Stomach (tissue), 4 donors: ENCODE data around the gene PPARGC1A.

Experiments
- POLR2A ChIP-seq, 4 donors: fragments of 450-650 bp; IDR thresholded peaks; one replicate each; pipeline ENCODE4 v1.6.1; 2016; ENCODE audit warnings: antibody characterized with exemption in 4 of 4, control low read depth in 2 of 4, mild to moderate bottlenecking in 1 of 4, moderate library complexity in 1 of 4
- TF ChIP-seq, protein P1 (sequence below), 7 experiments: fragments of 450-650 bp in 4 of 7; fragments of 200-600 bp in 3 of 7; sonication (generic) in 3 of 7; IDR thresholded peaks; one replicate each; pipeline ENCODE4 v1.5.1; 2016 to 2019; ENCODE audit warnings: antibody characterized with exemption in 7 of 7, control low read depth in 2 of 7, mild to moderate bottlenecking in 1 of 7

DNA sequence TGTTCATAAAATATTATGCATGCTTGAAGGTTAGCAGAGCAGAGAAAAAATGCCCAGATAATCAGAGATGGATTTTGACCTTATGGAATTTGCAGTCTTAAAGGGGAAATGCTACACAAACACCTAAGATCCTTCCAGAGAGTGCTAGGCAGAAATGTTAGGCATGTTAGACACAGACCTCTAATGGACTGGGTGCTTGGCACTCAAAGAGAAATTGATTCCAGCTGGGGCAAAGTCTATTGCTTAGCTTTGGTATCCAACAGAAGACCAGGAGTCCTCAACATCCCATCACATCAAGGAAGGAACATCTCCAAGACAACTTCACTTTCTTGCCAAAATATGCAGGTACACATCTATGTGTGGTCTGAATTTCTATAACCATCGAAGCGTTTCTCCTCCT lies 32.2 kb upstream of the PPARGC1A start:
- TF ChIP-seq, protein P1, sequence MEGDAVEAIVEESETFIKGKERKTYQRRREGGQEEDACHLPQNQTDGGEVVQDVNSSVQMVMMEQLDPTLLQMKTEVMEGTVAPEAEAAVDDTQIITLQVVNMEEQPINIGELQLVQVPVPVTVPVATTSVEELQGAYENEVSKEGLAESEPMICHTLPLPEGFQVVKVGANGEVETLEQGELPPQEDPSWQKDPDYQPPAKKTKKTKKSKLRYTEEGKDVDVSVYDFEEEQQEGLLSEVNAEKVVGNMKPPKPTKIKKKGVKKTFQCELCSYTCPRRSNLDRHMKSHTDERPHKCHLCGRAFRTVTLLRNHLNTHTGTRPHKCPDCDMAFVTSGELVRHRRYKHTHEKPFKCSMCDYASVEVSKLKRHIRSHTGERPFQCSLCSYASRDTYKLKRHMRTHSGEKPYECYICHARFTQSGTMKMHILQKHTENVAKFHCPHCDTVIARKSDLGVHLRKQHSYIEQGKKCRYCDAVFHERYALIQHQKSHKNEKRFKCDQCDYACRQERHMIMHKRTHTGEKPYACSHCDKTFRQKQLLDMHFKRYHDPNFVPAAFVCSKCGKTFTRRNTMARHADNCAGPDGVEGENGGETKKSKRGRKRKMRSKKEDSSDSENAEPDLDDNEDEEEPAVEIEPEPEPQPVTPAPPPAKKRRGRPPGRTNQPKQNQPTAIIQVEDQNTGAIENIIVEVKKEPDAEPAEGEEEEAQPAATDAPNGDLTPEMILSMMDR (IDR thresholded peaks at IDR 0.05): no peak
- TF ChIP-seq POLR2A (IDR thresholded peaks at IDR 0.05): no peak
